AG09319 (cell line): ENCODE data around the gene PXDN.
"Not testable (repeated sequence)": the region's sequence is repeated elsewhere in the genome, so short reads cannot be mapped to it uniquely, and the experiment has no call there.

ENCODE experiments used
- DNase-seq: peaks from one replicate; pipeline ENCODE4 v3.0.0-alpha.2; 2010; ENCODE audit warnings: low read depth; ENCODE audit errors: extremely low read depth
- CTCF ChIP-seq: IDR thresholded peaks from 2 replicates; pipeline ENCODE4 v1.5.1; 2011; ENCODE audit warnings: low read depth, mild to moderate bottlenecking, inconsistent platforms, low read length, moderate library complexity

Gene PXDN

GRCh38 chr2:1739322-1739957, 4.9 kb downstream of the PXDN start:
- no peak for TF ChIP-seq CTCF
- no peak for DNase-seq

- TF ChIP-seq CTCF = no peak
- no peak for DNase-seq
Measured at GRCh38 chr2:1738646-1739302, 5.5 kb downstream of the PXDN start.

- no peak for DNase-seq
- no peak for TF ChIP-seq CTCF
Measured at GRCh38 chr2:1738163-1738562, 6.2 kb downstream of the PXDN start.

- no peak for DNase-seq
- TF ChIP-seq CTCF = no peak
Measured at GRCh38 chr2:1736997-1737480, 7.3 kb downstream of the PXDN start.

- no peak for DNase-seq
- no peak for TF ChIP-seq CTCF
Measured at GRCh38 chr2:1736045-1736444, 8.3 kb downstream of the PXDN start.

- not testable (repeated sequence) for DNase-seq
Measured at GRCh38 chr2:1733298-1733697, 11.0 kb downstream of the PXDN start.

- no peak for DNase-seq
- no peak for TF ChIP-seq CTCF
Measured at GRCh38 chr2:1731963-1732768, 12.1 kb downstream of the PXDN start.
